ENCODE measurements around the gene GOLGA6L2. TPM values are rescaled to one million over a fixed set of nuclear protein-coding genes. Genes with fewer than 3 reads are reported as not detected.

GOLGA6L2 gene, protein sequence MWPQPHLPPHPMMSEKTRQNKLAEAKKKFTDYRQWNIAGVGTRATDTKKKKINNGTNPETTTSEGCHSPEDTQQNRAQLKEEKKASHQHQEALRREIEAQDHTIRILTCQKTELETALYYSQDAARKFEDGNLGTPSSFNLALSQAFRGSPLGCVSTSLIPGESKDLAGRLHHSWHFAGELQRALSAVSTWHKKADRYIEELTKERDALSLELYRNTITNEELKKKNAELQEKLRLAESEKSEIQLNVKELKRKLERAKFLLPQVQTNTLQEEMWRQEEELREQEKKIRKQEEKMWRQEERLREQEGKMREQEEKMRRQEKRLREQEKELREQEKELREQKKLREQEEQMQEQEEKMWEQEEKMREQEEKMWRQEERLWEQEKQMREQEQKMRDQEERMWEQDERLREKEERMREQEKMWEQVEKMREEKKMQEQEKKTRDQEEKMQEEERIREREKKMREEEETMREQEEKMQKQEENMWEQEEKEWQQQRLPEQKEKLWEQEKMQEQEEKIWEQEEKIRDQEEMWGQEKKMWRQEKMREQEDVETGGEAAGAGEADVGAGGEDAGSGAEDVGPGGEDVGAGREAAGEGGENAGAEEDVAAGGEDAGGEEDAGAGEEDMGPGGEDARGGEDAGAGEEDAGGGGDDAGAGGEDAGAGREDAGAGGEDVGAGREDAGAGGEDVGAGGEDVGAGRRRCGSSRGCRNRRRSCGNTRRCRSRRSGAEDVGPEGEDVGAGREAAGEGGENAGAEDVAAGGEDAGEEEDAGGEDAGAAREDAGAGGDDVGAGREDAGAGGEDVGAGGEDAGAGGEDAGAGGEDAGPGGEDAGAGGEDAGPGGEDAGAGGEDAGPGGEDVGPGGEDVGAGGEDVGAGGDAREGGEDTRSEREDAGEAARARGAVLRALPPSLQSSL
- not detected in 3 replicates for total RNA-seq
- long read RNA-seq = 0 reads

DNA sequence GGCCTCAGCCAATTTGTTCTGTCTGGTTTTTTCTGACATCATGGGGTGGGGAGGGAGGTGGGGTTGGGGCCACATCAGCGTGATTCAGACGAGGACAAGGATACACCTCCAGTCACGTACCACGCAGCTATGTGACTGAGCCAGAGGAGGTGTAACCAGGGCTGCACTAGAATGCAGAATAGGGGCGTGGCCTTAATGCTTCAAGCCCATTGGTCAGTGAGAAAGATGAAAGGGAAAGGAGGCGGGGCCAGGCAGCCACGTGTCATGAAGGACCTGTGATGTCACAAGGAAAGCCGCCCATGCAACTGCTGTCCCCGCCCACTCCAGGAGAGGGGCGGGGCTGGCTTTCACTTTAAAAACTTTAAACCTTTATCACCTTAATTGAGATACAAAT is at the start of gene GOLGA6L2:
GOLGA6L2 (minus strand) TSS at position 137 of the 394 bp plus-strand sequence; CDS start at position 75, 62 bp downstream.
- no peak within 1 kb of the TSS for H3K4me3 Mint-ChIP-seq (ENCODE audit: unreplicated experiment)
- H3K27me3 Mint-ChIP-seq (ENCODE audit: low read depth) = peaks cover 2% of the 10 kb centered on the region
- H3K27ac Mint-ChIP-seq (ENCODE audit: unreplicated experiment) = no peak within 1 kb of the TSS
- H3K36me3 Mint-ChIP-seq (ENCODE audit: low read depth) = no peaks in the 10 kb centered on the region
- DNase-seq (ENCODE audit: low spot score) = no peak
- no peaks in the 10 kb centered on the region for H3K4me1 Mint-ChIP-seq (ENCODE audit: low read depth)
- H3K9me3 Mint-ChIP-seq (ENCODE audit: low read depth) = peaks cover 10% of the 10 kb centered on the region
- no peak for TF ChIP-seq CTCF (IDR thresholded peaks at IDR 0.05)

- Mint-ChIP-seq H3K4me3 (ENCODE audit: unreplicated experiment) (no peak overlapping the region), H3K27ac (ENCODE audit: unreplicated experiment) (no peak overlapping the region), H3K9me3 (ENCODE audit: low read depth) (peaks cover 9% of the 10 kb centered on the region), H3K4me1 (ENCODE audit: low read depth) (no peaks in the 10 kb centered on the region), H3K27me3 (ENCODE audit: low read depth) (no peaks in the 10 kb centered on the region), H3K36me3 (ENCODE audit: low read depth) (no peaks in the 10 kb centered on the region)
- no peak for DNase-seq (ENCODE audit: low spot score)
- TF ChIP-seq CTCF (IDR thresholded peaks at IDR 0.05) = no peak
Observed at GRCh38 chr15:23484870-23485269, 37.8 kb upstream of the GOLGA6L2 start.

DNA sequence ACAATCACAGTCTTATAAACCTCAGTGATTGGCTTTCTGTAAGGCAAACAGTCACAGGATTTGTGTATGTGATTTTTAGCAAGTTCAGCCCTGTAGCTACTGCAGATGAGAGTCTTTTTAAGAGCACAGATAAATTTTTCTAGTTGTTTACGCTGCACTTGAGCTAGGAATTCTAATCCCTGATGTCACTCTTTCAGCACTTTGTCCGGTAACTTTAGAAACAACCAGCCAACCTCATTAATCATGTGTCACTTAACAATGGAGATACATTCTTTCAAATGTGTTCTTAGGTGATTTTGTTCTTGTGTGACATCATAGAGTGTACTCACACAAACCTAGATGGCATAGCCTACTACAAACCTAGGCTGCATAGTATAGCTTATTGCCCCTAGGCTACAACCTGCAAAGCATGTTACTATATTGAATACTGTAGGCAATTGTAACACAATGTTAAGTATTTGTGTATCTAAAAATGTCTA is 36.8 kb upstream of the GOLGA6L2 start:
- DNase-seq (ENCODE audit: low spot score) = no peak
- H3K36me3 Mint-ChIP-seq (ENCODE audit: low read depth) = no peaks in the 10 kb centered on the region
- H3K4me3 Mint-ChIP-seq (ENCODE audit: unreplicated experiment) = no peak overlapping the region
- peaks cover 9% of the 10 kb centered on the region for H3K9me3 Mint-ChIP-seq (ENCODE audit: low read depth)
- H3K27ac Mint-ChIP-seq (ENCODE audit: unreplicated experiment) = no peak overlapping the region
- no peak for TF ChIP-seq CTCF (IDR thresholded peaks at IDR 0.05)
- H3K4me1 Mint-ChIP-seq (ENCODE audit: low read depth) = no peaks in the 10 kb centered on the region
- H3K27me3 Mint-ChIP-seq (ENCODE audit: low read depth) = no peaks in the 10 kb centered on the region

DNA sequence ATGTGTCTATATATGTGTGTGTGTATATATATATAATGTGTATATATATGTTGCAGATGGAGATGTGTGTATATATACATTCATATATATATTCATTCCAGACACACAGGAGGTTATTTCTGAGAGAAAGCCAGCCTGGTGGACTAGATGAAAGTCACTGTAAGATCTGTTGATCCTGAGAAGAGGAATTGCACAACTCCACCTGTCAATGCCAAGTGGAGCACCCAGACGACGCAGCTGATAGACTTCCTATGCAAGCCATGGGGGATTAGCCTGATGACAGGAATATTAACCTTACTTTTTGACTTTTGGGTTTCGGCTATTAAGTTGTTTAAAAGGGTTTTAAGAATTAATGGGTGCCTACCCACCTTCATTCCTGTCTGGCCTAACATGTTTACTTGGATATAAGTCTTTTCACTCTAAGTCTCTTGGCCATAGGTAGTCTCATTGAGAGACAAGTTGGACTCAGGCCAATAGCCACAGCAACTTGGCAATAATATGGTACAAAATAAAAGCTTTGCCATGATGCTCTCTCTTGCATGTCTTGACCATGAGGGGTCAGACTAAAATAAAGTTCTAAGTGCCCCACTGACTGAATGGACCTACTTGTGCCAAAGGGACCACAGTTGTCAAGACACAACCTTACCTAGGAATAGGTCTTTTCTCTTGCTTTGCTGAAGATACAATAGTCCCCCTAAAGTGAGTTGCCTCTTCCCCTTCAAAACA is 35.9 kb upstream of the GOLGA6L2 start:
- Mint-ChIP-seq H3K4me3 (ENCODE audit: unreplicated experiment) (no peak overlapping the region), H3K27ac (ENCODE audit: unreplicated experiment) (no peak overlapping the region), H3K36me3 (ENCODE audit: low read depth) (no peaks in the 10 kb centered on the region), H3K27me3 (ENCODE audit: low read depth) (no peaks in the 10 kb centered on the region), H3K4me1 (ENCODE audit: low read depth) (no peaks in the 10 kb centered on the region), H3K9me3 (ENCODE audit: low read depth) (peaks cover 9% of the 10 kb centered on the region)
- no peak for TF ChIP-seq CTCF (IDR thresholded peaks at IDR 0.05)
- DNase-seq (ENCODE audit: low spot score) = no peak
